ENCODE results near the gene KITLG.

Gene KITLG

GRCh38 chr12:88503281-88503703 is 77.0 kb downstream of the KITLG start:
- Histone ChIP-seq H3K4me3 (ENCODE audit: low read depth, low read length) (no peak overlapping the region), H3K27me3 (no peaks in the 10 kb centered on the region), H3K4me1 (no peaks in the 10 kb centered on the region), H3K36me3 (no peaks in the 10 kb centered on the region), H3K9me3 (no peaks in the 10 kb centered on the region)
- no peak for DNase-seq
- TF ChIP-seq CTCF (IDR thresholded peaks at IDR 0.05; ENCODE audit: low read depth, low read length) = no peak

- Histone ChIP-seq H3K9me3 (no peaks in the 10 kb centered on the region), H3K36me3 (no peaks in the 10 kb centered on the region), H3K27me3 (no peaks in the 10 kb centered on the region), H3K4me1 (no peaks in the 10 kb centered on the region), H3K4me3 (ENCODE audit: low read depth, low read length) (no peak overlapping the region)
- no peak for DNase-seq
- TF ChIP-seq CTCF (IDR thresholded peaks at IDR 0.05; ENCODE audit: low read depth, low read length) = no peak
Observed at GRCh38 chr12:88501972-88502938, 78.0 kb downstream of the KITLG start.

GRCh38 chr12:88496891-88497371 is 83.3 kb downstream of the KITLG start:
- TF ChIP-seq CTCF (IDR thresholded peaks at IDR 0.05; ENCODE audit: low read depth, low read length) = no peak
- no peaks in the 10 kb centered on the region for H3K36me3 ChIP-seq
- no peak overlapping the region for H3K4me3 ChIP-seq (ENCODE audit: low read depth, low read length)
- H3K27me3 ChIP-seq = no peaks in the 10 kb centered on the region
- DNase-seq = no peak
- H3K4me1 ChIP-seq = no peaks in the 10 kb centered on the region
- no peaks in the 10 kb centered on the region for H3K9me3 ChIP-seq

- no peaks in the 10 kb centered on the region for H3K4me1 ChIP-seq
Observed at GRCh38 chr12:88496429-88496828, 83.8 kb downstream of the KITLG start.

GRCh38 chr12:88495031-88495430 is 85.2 kb downstream of the KITLG start:
- no peak overlapping the region for H3K4me3 ChIP-seq (ENCODE audit: low read depth, low read length)
- DNase-seq = no peak
- no peaks in the 10 kb centered on the region for H3K4me1 ChIP-seq
- no peaks in the 10 kb centered on the region for H3K27me3 ChIP-seq
- no peaks in the 10 kb centered on the region for H3K9me3 ChIP-seq
- TF ChIP-seq CTCF (IDR thresholded peaks at IDR 0.05; ENCODE audit: low read depth, low read length) = no peak
- H3K36me3 ChIP-seq = no peaks in the 10 kb centered on the region

More at GRCh38 chr12:88496429-88496828, 83.8 kb downstream of the KITLG start:
- DNase-seq = no peak
- no peak for TF ChIP-seq CTCF (IDR thresholded peaks at IDR 0.05; ENCODE audit: low read depth, low read length)
- Histone ChIP-seq H3K36me3 (no peaks in the 10 kb centered on the region), H3K27me3 (no peaks in the 10 kb centered on the region), H3K4me3 (ENCODE audit: low read depth, low read length) (no peak overlapping the region), H3K9me3 (no peaks in the 10 kb centered on the region)

GRCh38 chr12:88494520-88494919 is 85.8 kb downstream of the KITLG start:
- no peak for DNase-seq
- Histone ChIP-seq H3K4me1 (no peaks in the 10 kb centered on the region), H3K9me3 (no peaks in the 10 kb centered on the region), H3K27me3 (no peaks in the 10 kb centered on the region), H3K4me3 (ENCODE audit: low read depth, low read length) (no peak overlapping the region), H3K36me3 (no peaks in the 10 kb centered on the region)
- no peak for TF ChIP-seq CTCF (IDR thresholded peaks at IDR 0.05; ENCODE audit: low read depth, low read length)

Data from BE2C (cell line).